OCI-LY3 (cell line): ENCODE measurements around the gene GRK3.

Source experiments
- H2AFZ ChIP-seq: fragments of 200-600, 300-600 bp; shearing (Covaris generic); 2 replicates; pipeline ENCODE4 v1.6.0; 2014; ENCODE audit warnings: antibody characterized with exemption, low read depth, low read length
- H3K27ac ChIP-seq: fragments of 200-600, 300-600 bp; sonication (generic); 2 replicates; pipeline ENCODE4 v1.5.1; 2014; ENCODE audit warnings: mild to moderate bottlenecking, low read length, moderate library complexity, mixed read lengths
- H3K27me3 ChIP-seq: fragments of 200-600, 300-600 bp; sonication (generic); 2 replicates; pipeline ENCODE4 v1.6.1; 2014; ENCODE audit warnings: low read depth, low read length, mixed read lengths
- H3K36me3 ChIP-seq: fragments of 200-600, 300-600 bp; sonication (generic); replicated peaks from 2 replicates; pipeline ENCODE3; 2014; ENCODE audit warnings: low read depth, low read length, mixed read lengths
- H3K4me1 ChIP-seq: fragments of 300-600, 200-600 bp; sonication (generic); 2 replicates; pipeline ENCODE4 v1.6.1; 2014; ENCODE audit warnings: low read length, mixed read lengths
- H3K4me2 ChIP-seq: fragments of 200-600, 300-600 bp; sonication (generic); 2 replicates; pipeline ENCODE4 v1.6.1; 2014; ENCODE audit warnings: low read length, mixed read lengths
- H3K4me3 ChIP-seq: fragments of 300-600, 200-600 bp; sonication (generic); 2 replicates; pipeline ENCODE4 v1.5.1; 2014; ENCODE audit warnings: antibody characterized with exemption, mild to moderate bottlenecking, low read length, moderate library complexity
- H3K79me2 ChIP-seq: fragments of 300-600, 200-600 bp; shearing (Covaris generic); 2 replicates; pipeline ENCODE4 v1.6.1; 2014; ENCODE audit warnings: mild to moderate bottlenecking, low read length, mixed read lengths
- H3K9ac ChIP-seq: fragments of 300-600, 200-600 bp; shearing (Covaris generic); 2 replicates; pipeline ENCODE4 v1.6.0; 2014; ENCODE audit warnings: mild to moderate bottlenecking, low read length, moderate library complexity
- H3K9me3 ChIP-seq: fragments of 200-600, 300-600 bp; shearing (Covaris generic); 2 replicates; pipeline ENCODE4 v1.6.1; 2014; ENCODE audit warnings: low read length, mixed read lengths; ENCODE audit not compliant: insufficient read depth
- H4K20me1 ChIP-seq: fragments of 200-600, 300-600 bp; sonication (generic); 2 replicates; pipeline ENCODE4 v1.6.1; 2016; ENCODE audit warnings: low read length, mixed read lengths; ENCODE audit not compliant: insufficient read depth
- EZH2phosphoT487 ChIP-seq: fragments of 200-600 bp; shearing (Covaris generic); IDR thresholded peaks from 2 replicates; pipeline ENCODE4 v1.6.1; 2018; ENCODE audit warnings: antibody characterized with exemption, mixed run types, low read depth
- TF ChIP-seq, protein P1 (sequence below): fragments of 200-600, 300-600 bp; sonication (generic); IDR thresholded peaks from 2 replicates; pipeline ENCODE4 v1.5.1; 2014; ENCODE audit warnings: antibody characterized with exemption, low read length, low read depth

Gene GRK3

DNA sequence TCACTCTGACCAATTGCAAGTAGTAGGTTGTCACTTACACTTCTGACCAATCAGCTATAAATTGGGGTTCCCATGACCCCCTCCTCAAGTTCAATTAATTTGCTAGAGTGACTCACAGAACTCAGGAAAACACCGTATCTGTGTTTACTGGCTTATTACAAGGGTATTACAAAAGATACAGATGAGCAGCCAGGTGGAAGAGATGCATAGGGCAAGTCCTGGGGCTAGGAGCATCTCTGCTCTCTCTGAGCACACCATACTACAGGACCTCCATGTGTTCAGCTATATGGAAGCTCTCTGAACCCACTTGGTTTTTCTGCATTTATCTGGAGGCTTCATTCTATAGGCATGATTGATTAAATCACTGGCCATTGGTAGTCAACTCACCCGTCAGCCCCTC, 11.3 kb upstream of the GRK3 start:
- no peak overlapping the region for H3K4me2 ChIP-seq
- H3K27ac ChIP-seq: no peak overlapping the region
- no peak overlapping the region for H3K9ac ChIP-seq
- no peak overlapping the region for H3K4me3 ChIP-seq
- H3K4me1 ChIP-seq: peaks cover 9% of the 10 kb centered on the region
- H4K20me1 ChIP-seq: no peaks in the 10 kb centered on the region
- no peaks in the 10 kb centered on the region for H3K79me2 ChIP-seq
- H3K9me3 ChIP-seq: no peaks in the 10 kb centered on the region
- H3K27me3 ChIP-seq: 0 out of 2 replicates have a peak, but pooled peaks cover 2% of the 10 kb centered on the region
- H3K36me3 ChIP-seq: no peaks in the 10 kb centered on the region
- no peak for TF ChIP-seq EZH2phosphoT487
- TF ChIP-seq, protein P1, sequence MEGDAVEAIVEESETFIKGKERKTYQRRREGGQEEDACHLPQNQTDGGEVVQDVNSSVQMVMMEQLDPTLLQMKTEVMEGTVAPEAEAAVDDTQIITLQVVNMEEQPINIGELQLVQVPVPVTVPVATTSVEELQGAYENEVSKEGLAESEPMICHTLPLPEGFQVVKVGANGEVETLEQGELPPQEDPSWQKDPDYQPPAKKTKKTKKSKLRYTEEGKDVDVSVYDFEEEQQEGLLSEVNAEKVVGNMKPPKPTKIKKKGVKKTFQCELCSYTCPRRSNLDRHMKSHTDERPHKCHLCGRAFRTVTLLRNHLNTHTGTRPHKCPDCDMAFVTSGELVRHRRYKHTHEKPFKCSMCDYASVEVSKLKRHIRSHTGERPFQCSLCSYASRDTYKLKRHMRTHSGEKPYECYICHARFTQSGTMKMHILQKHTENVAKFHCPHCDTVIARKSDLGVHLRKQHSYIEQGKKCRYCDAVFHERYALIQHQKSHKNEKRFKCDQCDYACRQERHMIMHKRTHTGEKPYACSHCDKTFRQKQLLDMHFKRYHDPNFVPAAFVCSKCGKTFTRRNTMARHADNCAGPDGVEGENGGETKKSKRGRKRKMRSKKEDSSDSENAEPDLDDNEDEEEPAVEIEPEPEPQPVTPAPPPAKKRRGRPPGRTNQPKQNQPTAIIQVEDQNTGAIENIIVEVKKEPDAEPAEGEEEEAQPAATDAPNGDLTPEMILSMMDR: no peak
- no peak overlapping the region for H2AFZ ChIP-seq

DNA sequence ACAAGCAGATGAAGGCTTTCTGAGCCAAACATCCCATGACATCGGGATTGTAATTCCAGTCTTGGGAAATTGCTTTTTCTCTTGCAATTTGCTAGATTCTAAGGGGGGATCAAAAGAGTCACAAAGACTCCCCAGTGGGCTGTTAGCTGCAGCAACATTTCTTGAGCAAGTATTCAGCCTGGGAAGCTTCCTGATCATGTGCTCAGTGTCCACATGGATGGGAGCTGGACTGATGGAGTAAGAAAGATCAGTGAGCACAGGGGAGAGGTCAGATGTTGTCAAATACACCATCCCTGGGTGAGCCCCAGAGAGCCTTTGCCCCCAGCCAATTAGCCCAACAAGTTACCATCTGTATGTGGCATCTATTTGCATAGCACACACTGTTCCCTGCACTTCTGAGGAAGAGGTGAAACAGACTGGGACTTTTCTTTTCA, 10.2 kb upstream of the GRK3 start:
- H3K4me1 ChIP-seq: peaks cover 15% of the 10 kb centered on the region
- no peak overlapping the region for H3K27ac ChIP-seq
- H3K4me2 ChIP-seq: no peak overlapping the region
- H3K9ac ChIP-seq: no peak overlapping the region
- no peaks in the 10 kb centered on the region for H4K20me1 ChIP-seq
- TF ChIP-seq, protein P1: no peak
- TF ChIP-seq EZH2phosphoT487: no peak
- H3K36me3 ChIP-seq: no peaks in the 10 kb centered on the region
- H3K79me2 ChIP-seq: no peaks in the 10 kb centered on the region
- H3K9me3 ChIP-seq: no peaks in the 10 kb centered on the region
- H2AFZ ChIP-seq: no peak overlapping the region
- no peak overlapping the region for H3K4me3 ChIP-seq
- H3K27me3 ChIP-seq: 0 out of 2 replicates have a peak, but pooled peaks cover 2% of the 10 kb centered on the region

DNA sequence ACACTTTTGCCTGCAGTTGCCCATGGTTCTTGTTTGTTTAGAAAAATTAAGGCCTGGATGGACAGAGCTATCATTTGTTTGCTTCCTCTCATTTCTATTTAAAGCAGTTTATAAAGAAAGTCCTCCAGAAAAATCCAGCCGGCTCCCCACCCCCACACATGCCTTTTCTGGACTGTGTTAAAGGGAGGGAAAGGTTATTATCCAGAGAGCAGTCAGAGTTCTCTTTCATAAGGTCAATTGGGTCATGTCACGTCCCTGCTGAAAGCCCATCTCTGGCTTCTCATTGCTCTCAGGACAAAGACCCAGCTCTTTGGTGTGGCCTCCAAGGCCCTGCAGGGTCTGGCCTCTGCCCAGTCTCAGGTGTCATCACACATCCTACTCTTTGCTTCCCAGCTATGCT, 9.8 kb upstream of the GRK3 start:
- no peak overlapping the region for H3K27ac ChIP-seq
- H2AFZ ChIP-seq: no peak overlapping the region
- TF ChIP-seq, protein P1: no peak
- no peak for TF ChIP-seq EZH2phosphoT487
- H3K9ac ChIP-seq: no peak overlapping the region
- no peaks in the 10 kb centered on the region for H3K9me3 ChIP-seq
- H3K4me1 ChIP-seq: peaks cover 15% of the 10 kb centered on the region
- H4K20me1 ChIP-seq: no peaks in the 10 kb centered on the region
- no peaks in the 10 kb centered on the region for H3K79me2 ChIP-seq
- no peaks in the 10 kb centered on the region for H3K36me3 ChIP-seq
- H3K4me3 ChIP-seq: no peak overlapping the region
- H3K27me3 ChIP-seq: no peaks in the 10 kb centered on the region
- H3K4me2 ChIP-seq: no peak overlapping the region

DNA sequence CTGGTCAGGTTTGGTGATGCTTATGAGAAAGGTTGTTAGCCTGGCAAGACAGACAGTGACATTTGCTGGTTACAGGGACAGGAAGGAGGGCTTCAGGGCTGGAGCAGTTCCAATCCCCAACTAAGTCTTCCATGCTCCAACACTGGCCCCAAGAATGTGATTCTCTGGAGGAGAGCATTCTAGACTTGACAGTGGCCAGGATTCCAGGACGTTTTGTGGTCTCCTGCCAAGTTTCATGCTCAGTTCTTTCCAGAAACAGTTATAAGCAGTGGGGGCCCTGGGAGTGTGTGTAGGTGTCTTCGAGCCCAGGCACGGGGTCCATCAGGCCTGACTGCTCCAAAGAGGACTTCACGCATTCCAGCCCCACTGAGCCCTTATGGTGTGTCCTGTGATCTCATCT, 8.9 kb upstream of the GRK3 start:
- Histone ChIP-seq H4K20me1 (no peaks in the 10 kb centered on the region), H2AFZ (no peak overlapping the region), H3K79me2 (no peaks in the 10 kb centered on the region), H3K36me3 (no peaks in the 10 kb centered on the region), H3K4me1 (peaks cover 15% of the 10 kb centered on the region), H3K27ac (no peak overlapping the region), H3K4me3 (no peak overlapping the region), H3K4me2 (no peak overlapping the region), H3K27me3 (no peaks in the 10 kb centered on the region), H3K9ac (no peak overlapping the region), H3K9me3 (no peaks in the 10 kb centered on the region)
- no peak for TF ChIP-seq EZH2phosphoT487
- TF ChIP-seq, protein P1: no peak
